Activated CD4-positive, alpha-beta T cell treated with anti-CD3 and anti-CD28 coated beads, Interleukin-2, amount 10 ng/mL, durations not matched to agents 24 days and 14 days (primary cell): Measurements from ENCODE around the gene PDZD4. TPM values are rescaled to one million over a fixed set of nuclear protein-coding genes. Genes with fewer than 3 reads are reported as not detected.

Experiments used
- DNase-seq: peaks from one replicate; pipeline ENCODE4 v3.0.0; 2022
- H3K27ac Mint-ChIP-seq: one replicate; pipeline ENCODE4 v1.8.0; 2022; ENCODE audit warnings: mild to moderate bottlenecking, mixed read lengths
- H3K27me3 Mint-ChIP-seq: one replicate; pipeline ENCODE4 v1.8.0; 2022; ENCODE audit warnings: mixed read lengths
- H3K36me3 Mint-ChIP-seq: one replicate; pipeline ENCODE4 v1.8.0; 2022; ENCODE audit warnings: low read depth, mild to moderate bottlenecking, mixed read lengths
- H3K4me1 Mint-ChIP-seq: one replicate; pipeline ENCODE4 v1.8.0; 2021; ENCODE audit warnings: mixed read lengths
- H3K4me3 Mint-ChIP-seq: one replicate; pipeline ENCODE4 v1.8.0; 2022; ENCODE audit warnings: mild to moderate bottlenecking, moderate library complexity, mixed read lengths
- H3K9me3 Mint-ChIP-seq: one replicate; pipeline ENCODE4 v1.8.0; 2021; ENCODE audit warnings: mixed read lengths
- intact Hi-C: fragments of 100-400 bp; cut with micrococcal nuclease; formaldehyde crosslinking; loops from one replicate; pipeline ENCODE4 v1.15.1; 2023
- total RNA-seq: library from RNA; stranded (reverse); gene quantifications from 2 replicates; pipeline ENCODE4 v1.2.3, GENCODE V29; 2022

PDZD4 gene
- total RNA-seq, 1 donor from 2014 or later, result 0.58 TPM

DNA sequence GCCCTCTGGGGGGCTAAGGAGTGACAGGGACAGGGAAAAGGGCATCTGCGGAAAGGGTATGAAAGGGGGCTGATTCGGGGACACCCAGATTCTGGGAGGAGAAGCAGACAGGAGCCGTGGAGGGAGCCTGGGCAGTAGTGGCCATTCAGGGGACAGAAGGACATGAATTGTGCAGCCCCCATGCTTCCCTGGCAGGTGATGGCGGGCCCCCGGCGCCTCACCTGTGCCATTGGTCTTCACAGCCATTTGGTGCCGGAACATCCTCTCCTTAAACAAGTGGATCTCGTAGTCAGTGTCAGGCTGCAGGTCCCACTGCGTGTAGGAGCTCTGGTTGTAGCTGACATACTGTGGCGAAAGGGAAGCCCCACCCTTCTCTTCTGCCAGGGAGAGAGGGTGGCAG, 33.8 kb upstream of the PDZD4 start:
- no peak for DNase-seq
- Mint-ChIP-seq H3K27me3 (peaks cover 3% of the 10 kb centered on the region), H3K27ac (no peak overlapping the region), H3K4me3 (no peak overlapping the region), H3K4me1 (no peaks in the 10 kb centered on the region), H3K36me3 (no peaks in the 10 kb centered on the region), H3K9me3 (no peaks in the 10 kb centered on the region)
- intact Hi-C loops, result no loop called here

DNA sequence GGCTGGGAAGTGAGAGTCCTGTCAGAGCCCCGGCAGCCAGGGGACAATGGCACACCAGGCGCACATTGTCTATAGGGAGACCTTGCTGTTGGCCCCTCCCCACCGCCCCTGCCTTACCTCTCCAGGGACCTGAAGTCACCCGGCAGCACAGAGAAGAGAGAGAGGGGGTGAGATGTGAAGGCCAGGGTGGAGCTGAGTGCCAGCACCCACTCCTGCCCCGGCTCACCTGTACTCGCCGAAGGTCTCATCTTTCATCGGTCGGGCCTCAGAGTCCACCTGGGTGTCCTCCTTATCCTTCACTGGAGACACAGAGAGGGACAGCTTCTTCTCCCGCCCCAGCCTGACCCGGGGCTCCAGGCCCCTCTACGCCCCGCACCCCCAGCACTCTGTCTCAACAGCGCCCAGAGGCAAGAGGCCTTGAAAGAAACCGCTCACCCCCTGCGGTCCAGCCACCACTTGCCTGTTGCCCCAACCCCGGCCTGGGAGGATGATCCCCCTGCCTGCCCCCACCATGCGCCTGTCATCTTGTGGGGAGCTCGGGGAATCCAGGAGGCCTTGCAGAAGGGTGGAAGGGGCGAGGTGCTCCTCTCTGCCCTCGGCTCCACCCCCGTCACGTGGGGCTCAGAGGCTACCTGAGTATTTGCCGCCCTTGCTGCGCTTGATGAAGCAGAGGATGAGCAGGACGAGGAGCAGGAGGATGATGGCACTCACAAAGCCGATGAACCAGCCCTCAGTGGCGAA, 33.1 kb upstream of the PDZD4 start:
- Mint-ChIP-seq H3K4me1 (no peaks in the 10 kb centered on the region), H3K9me3 (no peaks in the 10 kb centered on the region), H3K27ac (no peak overlapping the region), H3K36me3 (no peaks in the 10 kb centered on the region), H3K4me3 (no peak overlapping the region), H3K27me3 (peaks cover 3% of the 10 kb centered on the region)
- no peak for DNase-seq
- intact Hi-C loops, result no loop called here

DNA sequence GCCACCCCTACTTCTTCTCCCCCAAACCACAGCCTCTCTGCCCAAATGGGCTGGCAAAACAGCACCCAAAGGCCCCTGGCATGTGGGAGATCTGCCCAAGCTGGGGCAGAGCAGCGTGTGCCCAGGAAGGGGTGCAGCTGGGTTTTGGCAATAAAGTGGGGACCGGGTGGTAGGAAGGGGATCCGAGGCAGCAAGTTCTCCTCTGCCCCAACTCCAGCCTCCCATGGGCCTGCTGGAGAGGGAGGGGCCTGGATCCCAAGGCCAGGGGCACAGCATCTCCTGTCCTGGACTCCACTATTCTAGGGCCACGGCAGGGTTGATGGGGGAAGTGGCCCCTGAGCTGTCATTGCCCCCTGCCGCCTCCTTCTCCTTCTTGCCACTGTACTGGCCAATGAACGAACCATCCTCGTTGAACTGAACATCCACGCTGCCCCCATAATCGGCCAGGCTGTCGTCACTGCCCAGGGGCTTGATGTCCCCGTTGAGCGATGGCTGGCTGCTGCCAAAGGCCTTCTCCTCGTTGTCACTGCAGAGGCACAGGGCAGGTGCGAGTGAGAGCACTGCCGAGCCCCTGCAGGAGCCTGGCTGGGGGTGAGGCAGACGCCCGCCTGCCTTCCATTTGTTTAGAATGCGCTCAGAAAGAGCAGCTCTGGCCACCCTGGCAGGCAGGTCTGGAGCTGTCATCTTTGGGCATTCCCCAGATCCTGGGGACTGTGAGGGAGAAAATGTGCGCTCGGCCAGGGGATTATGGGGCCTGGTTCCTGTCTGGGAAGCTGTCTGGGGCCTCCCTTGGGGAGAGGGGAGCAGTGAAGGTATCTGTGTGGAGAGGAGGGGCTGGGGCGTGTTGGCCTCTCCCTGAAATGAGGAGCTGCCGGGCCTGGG, 32.3 kb upstream of the PDZD4 start:
- H3K4me1 Mint-ChIP-seq, result no peaks in the 10 kb centered on the region
- intact Hi-C loops, result no loop called here
- no peaks in the 10 kb centered on the region for H3K9me3 Mint-ChIP-seq
- H3K4me3 Mint-ChIP-seq, result no peak overlapping the region
- no peaks in the 10 kb centered on the region for H3K36me3 Mint-ChIP-seq
- peaks cover 3% of the 10 kb centered on the region for H3K27me3 Mint-ChIP-seq
- H3K27ac Mint-ChIP-seq, result no peak overlapping the region
- no peak for DNase-seq

DNA sequence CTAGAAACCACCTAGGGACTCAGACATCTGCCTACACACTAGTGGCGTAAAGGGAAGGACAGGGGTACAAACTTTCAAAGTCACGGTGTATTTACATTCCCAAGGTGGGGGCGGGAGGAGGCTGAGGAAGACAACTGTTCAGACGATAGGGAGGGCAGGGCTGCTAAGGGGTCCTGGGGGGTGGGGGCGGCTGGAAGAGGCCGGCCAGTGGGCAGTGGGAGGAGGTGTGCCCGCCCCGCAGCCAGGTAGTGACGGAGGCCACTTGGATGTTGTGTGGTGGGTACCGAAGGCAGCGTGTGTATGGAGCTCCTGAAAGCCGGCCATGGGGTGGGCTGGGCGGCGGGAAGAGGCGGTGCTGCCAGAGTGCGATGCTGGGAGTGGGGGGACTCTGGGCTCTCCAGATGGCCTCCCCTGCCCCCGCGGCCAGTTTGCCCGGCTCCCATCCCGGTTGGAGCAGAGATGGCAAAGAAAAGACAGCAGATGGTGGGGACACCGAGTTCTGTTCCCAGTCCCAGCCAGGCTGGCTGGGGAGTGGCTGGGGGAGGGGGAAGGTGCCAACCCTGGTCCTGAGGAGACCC, 31.5 kb upstream of the PDZD4 start:
- Mint-ChIP-seq H3K9me3 (no peaks in the 10 kb centered on the region), H3K4me1 (no peaks in the 10 kb centered on the region), H3K36me3 (no peaks in the 10 kb centered on the region), H3K27me3 (peaks cover 3% of the 10 kb centered on the region), H3K4me3 (no peak overlapping the region), H3K27ac (no peak overlapping the region)
- no peak for DNase-seq
- intact Hi-C loops, result no loop called here

DNA sequence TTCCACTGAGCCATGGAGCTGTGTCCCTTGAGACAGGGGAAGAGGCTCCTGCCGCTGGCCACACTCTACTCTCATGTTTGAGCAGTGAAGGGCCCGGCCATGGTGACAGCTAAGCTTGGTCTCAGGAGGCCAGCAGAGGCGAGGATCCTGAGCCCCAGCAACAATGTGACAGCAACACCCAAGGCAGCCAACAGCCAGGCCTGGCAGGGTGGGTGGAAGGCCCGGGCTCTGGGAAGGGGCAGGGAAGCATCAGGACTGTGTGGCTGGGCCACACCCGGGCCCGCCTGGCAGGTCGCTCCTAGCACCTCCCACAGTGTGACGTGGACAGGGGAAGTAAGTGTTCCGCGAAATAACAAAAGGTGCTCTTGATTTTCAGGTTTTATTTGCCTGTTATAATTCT, 30.8 kb upstream of the PDZD4 start:
- Mint-ChIP-seq H3K36me3 (no peaks in the 10 kb centered on the region), H3K27ac (no peak overlapping the region), H3K27me3 (peaks cover 3% of the 10 kb centered on the region), H3K4me3 (no peak overlapping the region), H3K4me1 (no peaks in the 10 kb centered on the region), H3K9me3 (no peaks in the 10 kb centered on the region)
- intact Hi-C loops, result no loop called here
- DNase-seq, result no peak

DNA sequence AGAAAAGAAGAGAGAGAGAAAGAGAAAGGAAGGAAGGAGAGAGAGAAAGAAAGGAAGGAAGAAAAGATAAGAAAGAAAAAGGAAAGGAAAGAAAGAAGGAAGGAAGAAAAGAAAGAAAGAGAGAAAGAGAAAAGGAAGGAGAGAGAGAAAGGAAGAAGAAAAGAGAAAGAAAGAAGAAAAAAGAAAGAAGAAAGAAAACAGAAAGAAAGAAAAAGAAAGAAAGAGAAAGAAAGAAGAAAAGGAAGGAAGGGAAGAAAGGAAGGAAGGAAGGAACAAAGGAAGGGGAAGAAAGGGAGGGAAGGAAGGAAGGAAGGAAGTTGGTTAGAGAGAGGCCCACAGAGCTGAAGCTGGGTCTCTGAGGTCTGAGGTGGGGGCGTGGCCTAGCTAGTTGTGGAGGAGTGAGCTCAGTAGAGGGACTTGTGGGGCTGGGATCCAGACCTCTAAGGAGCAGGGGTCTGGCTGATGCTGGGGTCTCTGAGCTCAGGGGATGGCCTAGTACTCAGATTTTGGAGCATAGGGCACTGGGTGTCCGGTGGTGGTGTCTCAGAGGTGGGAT, 27.1 kb upstream of the PDZD4 start:
- intact Hi-C loops, result no loop called here
- no peak for DNase-seq
- Mint-ChIP-seq H3K9me3 (no peaks in the 10 kb centered on the region), H3K27me3 (peaks cover 10% of the 10 kb centered on the region), H3K36me3 (no peaks in the 10 kb centered on the region), H3K27ac (no peak overlapping the region), H3K4me1 (no peaks in the 10 kb centered on the region), H3K4me3 (no peak overlapping the region)

DNA sequence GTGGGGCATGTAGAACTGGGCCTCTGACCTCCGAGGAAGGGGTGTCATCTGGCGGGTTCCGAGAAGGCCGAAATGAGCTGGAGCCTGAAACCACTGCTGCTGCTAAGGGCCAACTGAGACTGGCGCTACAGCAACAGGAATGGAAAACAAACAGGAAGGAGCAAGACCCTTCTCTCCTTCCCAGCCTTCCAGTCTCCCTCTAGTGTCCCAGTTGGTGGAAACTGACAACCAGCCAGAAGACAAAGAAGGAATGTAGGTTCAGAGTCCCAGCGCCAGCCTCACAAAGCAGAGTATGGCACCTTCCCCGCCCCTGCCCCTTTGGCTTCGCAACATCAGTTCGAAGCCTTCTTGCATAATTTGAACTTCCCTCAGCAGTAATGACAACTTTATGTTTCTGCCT, 24.4 kb upstream of the PDZD4 start:
- intact Hi-C loops, result no loop called here
- H3K27me3 Mint-ChIP-seq, result peaks cover 17% of the 10 kb centered on the region
- H3K36me3 Mint-ChIP-seq, result no peaks in the 10 kb centered on the region
- H3K4me3 Mint-ChIP-seq, result no peak overlapping the region
- no peaks in the 10 kb centered on the region for H3K4me1 Mint-ChIP-seq
- no peak for DNase-seq
- H3K27ac Mint-ChIP-seq, result no peak overlapping the region
- H3K9me3 Mint-ChIP-seq, result no peaks in the 10 kb centered on the region

DNA sequence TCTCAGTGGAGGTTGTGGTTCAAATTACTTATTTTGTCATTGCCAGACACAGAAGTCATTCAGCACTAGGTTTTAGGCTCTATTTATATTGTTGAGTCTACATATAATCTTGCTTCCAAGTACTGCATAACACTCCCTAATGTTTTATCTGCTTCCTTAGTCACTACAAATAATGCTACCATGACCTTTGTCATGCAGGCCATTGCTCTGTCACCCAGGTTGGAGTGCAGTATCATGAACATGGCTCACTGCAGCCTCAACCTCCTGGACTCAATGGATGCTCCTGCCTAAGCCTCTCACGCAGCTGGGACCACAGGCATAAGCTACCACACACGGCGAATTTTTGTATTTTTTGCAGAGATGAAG, 23.5 kb upstream of the PDZD4 start:
- DNase-seq, result no peak
- no peaks in the 10 kb centered on the region for H3K4me1 Mint-ChIP-seq
- no peak overlapping the region for H3K27ac Mint-ChIP-seq
- no peak overlapping the region for H3K4me3 Mint-ChIP-seq
- intact Hi-C loops, result no loop called here
- H3K27me3 Mint-ChIP-seq, result peaks cover 15% of the 10 kb centered on the region
- no peaks in the 10 kb centered on the region for H3K36me3 Mint-ChIP-seq
- H3K9me3 Mint-ChIP-seq, result no peaks in the 10 kb centered on the region

DNA sequence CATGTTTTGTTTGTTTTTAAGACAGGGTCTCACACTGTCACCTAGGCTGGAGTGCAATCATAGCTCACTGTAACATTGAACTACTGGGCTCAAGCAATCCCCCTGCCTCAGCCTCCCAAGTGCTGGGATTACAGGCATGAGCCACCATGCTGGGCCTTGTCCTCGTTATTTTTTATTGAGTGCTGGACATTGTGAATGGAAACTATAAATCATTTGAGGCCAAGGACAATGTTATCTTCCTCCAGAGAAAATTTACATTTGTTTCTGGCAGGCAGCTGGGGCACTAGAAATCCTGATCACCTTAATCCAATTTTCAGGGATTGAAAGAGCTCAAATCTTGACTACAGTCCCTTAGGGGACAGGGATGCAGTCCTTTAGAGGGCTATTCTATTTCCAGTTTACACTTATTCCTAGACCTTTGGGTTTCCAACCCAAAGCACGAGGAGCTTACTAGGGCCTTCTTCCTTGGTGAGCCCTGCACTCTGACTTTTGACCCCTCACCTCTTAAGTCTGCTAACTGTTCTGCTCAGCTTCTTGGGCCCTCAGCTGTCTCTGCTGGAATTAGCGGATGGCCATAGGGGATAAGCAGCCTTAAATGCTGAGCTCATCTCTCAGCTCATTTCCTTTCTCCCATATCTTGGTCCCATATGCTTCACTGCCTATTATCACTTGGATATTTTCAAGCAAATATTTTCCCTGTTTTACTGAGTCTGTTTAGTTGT, 23.0 kb upstream of the PDZD4 start:
- Mint-ChIP-seq H3K27me3 (peaks cover 15% of the 10 kb centered on the region), H3K4me1 (no peaks in the 10 kb centered on the region), H3K9me3 (no peaks in the 10 kb centered on the region), H3K4me3 (no peak overlapping the region), H3K27ac (no peak overlapping the region), H3K36me3 (no peaks in the 10 kb centered on the region)
- intact Hi-C loops, result no loop called here
- DNase-seq, result no peak

DNA sequence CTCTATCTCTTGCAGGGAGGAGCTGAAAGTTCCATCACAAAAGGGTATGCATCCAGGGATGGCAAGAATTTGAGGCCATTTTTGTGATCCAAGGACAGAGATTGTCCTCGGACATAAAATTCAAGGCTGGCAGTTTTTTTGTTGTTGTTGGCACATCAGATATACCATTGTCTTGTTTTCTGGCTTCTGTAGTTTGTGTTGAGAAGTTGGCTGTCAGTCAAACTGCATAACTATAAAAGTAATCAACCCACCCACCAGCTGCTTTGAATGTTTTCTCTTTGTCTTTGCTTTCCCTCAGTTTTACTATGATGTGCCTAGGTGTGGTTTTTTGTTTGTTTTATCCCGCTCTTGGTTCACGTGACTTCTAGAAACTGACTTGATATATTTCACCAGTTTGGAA, 21.6 kb upstream of the PDZD4 start:
- no peak for DNase-seq
- Mint-ChIP-seq H3K36me3 (no peaks in the 10 kb centered on the region), H3K27me3 (peaks cover 15% of the 10 kb centered on the region), H3K4me1 (no peaks in the 10 kb centered on the region), H3K27ac (no peak overlapping the region), H3K4me3 (no peak overlapping the region), H3K9me3 (no peaks in the 10 kb centered on the region)
- intact Hi-C loops, result no loop called here

DNA sequence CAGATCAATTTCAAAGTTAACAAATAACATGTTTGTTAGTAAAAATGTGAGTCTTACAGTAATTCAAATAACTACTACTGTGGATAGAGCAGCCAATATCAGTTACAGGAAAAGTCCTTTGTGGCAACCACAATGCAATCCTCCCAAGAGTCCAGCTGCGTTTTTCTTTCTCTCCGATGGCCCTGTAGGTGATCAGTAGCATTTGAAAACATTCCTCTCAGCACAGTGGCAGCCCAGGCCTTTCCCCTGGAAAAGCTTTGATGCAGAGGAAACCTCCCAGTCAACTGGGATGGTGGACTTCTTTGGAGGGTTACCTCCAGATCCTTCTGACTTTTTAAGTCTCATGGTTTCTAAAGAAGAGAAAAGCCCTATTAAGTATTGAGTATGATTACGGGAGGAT, 18.0 kb upstream of the PDZD4 start:
- no peak overlapping the region for H3K4me3 Mint-ChIP-seq
- no peak overlapping the region for H3K27ac Mint-ChIP-seq
- intact Hi-C loops, result no loop called here
- no peak for DNase-seq
- H3K4me1 Mint-ChIP-seq, result no peaks in the 10 kb centered on the region
- no peaks in the 10 kb centered on the region for H3K9me3 Mint-ChIP-seq
- no peaks in the 10 kb centered on the region for H3K36me3 Mint-ChIP-seq
- peaks cover 22% of the 10 kb centered on the region for H3K27me3 Mint-ChIP-seq

DNA sequence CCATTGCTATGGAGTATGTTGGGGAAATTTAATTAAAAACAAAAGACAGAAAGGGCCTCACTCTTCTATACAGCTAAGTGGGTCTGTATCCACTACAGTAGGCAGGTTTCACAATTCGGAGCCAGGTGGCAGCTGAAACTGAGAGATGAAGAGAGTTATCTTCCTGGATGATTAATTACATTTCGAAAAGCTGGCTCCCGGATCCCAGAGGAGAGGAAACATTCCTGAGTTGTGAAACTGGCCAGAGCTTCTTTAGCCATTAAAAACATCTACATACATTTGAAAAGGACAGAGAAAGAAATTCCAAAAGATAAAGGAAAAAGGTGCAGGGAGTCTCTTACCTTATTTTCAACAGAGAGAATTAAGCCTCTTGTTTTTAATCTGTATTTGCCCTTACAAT, 15.5 kb upstream of the PDZD4 start:
- peaks cover 23% of the 10 kb centered on the region for H3K27me3 Mint-ChIP-seq
- H3K36me3 Mint-ChIP-seq, result no peaks in the 10 kb centered on the region
- H3K9me3 Mint-ChIP-seq, result no peaks in the 10 kb centered on the region
- no peaks in the 10 kb centered on the region for H3K4me1 Mint-ChIP-seq
- intact Hi-C loops, result no loop called here
- H3K4me3 Mint-ChIP-seq, result no peak overlapping the region
- no peak for DNase-seq
- no peak overlapping the region for H3K27ac Mint-ChIP-seq

DNA sequence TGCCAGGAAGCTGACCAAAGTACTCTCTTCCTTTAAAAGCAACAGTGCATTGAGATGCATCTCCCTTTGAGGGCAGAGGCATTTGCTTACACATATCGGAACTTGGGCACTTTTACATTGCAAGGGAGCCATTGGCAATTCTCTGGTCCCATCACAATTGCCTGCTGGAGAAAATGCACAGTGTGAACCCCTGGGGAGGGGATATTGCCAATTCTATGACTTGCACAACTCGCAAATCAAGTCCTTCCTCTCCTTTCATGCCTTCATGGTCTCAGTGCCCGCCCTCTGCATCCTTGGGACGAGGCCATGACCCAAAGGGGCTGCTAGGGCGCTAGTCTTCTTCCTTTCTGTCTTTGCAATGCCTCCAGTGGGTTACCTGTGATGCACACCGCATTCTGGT, 14.9 kb upstream of the PDZD4 start:
- no peak overlapping the region for H3K4me3 Mint-ChIP-seq
- H3K27ac Mint-ChIP-seq, result no peak overlapping the region
- intact Hi-C loops, result no loop called here
- no peak for DNase-seq
- H3K36me3 Mint-ChIP-seq, result no peaks in the 10 kb centered on the region
- peaks cover 23% of the 10 kb centered on the region for H3K27me3 Mint-ChIP-seq
- H3K9me3 Mint-ChIP-seq, result no peaks in the 10 kb centered on the region
- H3K4me1 Mint-ChIP-seq, result no peaks in the 10 kb centered on the region
